Gastrocnemius medialis (tissue), 4 donors: Measurements from ENCODE around the gene USHBP1. TPM values are rescaled to one million over a fixed set of nuclear protein-coding genes. Genes with fewer than 3 reads are reported as not detected.

ENCODE experiments used
- ATAC-seq, 2 donors: fragments of 150-250 bp; one replicate each; pipeline ENCODE4 v1.9.1; 2016
- DNase-seq, 2 donors: peaks; one replicate each; pipeline ENCODE4 v3.0.0-alpha.2; 2019
- H3K27ac ChIP-seq, 4 donors: fragments of 200-600 bp; sonication (generic); 1 replicate in 1 of 4; 2 replicates in 3 of 4; pipeline ENCODE4 v1.5.1; 2016 to 2018; ENCODE audit warnings: mild to moderate bottlenecking in 2 of 4, moderate library complexity in 1 of 4
- H3K27me3 ChIP-seq, 3 donors: fragments of 200-600 bp; sonication (generic) in 2 of 3; 1 replicate in 1 of 3; 2 replicates in 2 of 3; pipeline versions ENCODE4 v1.5.1 to v1.6.0; 2016 to 2019; ENCODE audit warnings: mild to moderate bottlenecking in 1 of 3, moderate library complexity in 1 of 3
- H3K36me3 ChIP-seq, 2 donors: fragments of 200-600 bp; sonication (generic) in 1 of 2; one replicate each; pipeline ENCODE4 v1.5.1; 2017 to 2018
- H3K4me1 ChIP-seq, 2 donors: fragments of 200-600 bp; sonication (generic) in 1 of 2; one replicate each; pipeline ENCODE4 v1.5.1; 2016 to 2017; ENCODE audit warnings: mild to moderate bottlenecking in 2 of 2
- H3K4me3 ChIP-seq, 4 donors: fragments of 200-600 bp; sonication (generic) in 3 of 4; 1 replicate in 1 of 4; 2 replicates in 3 of 4; pipeline ENCODE4 v1.5.1; 2016 to 2019; ENCODE audit warnings: mild to moderate bottlenecking in 2 of 4
- H3K9me3 ChIP-seq, 3 donors: fragments of 200-600 bp; sonication (generic) in 2 of 3; 1 replicate in 1 of 3; 2 replicates in 2 of 3; pipeline ENCODE4 v1.5.1; 2016 to 2019
- CTCF ChIP-seq, 5 experiments: fragments of 450-650 bp in 3 of 5; fragments of 200-600 bp in 2 of 5; sonication (generic) in 2 of 5; IDR thresholded peaks in 4 of 5; conservative IDR thresholded peaks in 1 of 5; 1 replicate in 4 of 5; 2 replicates in 1 of 5; pipeline ENCODE4 v1.5.1; 2016 to 2019; ENCODE audit warnings: antibody characterized with exemption in 5 of 5, mild to moderate bottlenecking in 3 of 5, moderate library complexity in 3 of 5
- POLR2A ChIP-seq, 2 donors: fragments of 450-650 bp; IDR thresholded peaks; one replicate each; pipeline ENCODE4 v1.6.1; 2017; ENCODE audit warnings: antibody characterized with exemption in 2 of 2, mild to moderate bottlenecking in 2 of 2, moderate library complexity in 2 of 2
- in situ Hi-C, 4 donors: fragments of 200-750 bp; cut with MboI; loops; one replicate each; pipeline versions ENCODE4 v1.15.0 to v1.8.0; 2017; ENCODE audit warnings: low sequenced_read_pairs in 4 of 4
- intact Hi-C: fragments of 100-400 bp; cut with DNase I; formaldehyde crosslinking; loops from one replicate; pipeline ENCODE4 v1.15.1; 2023; ENCODE audit warnings: low total_unique reads
- total RNA-seq, 4 donors: library from RNA; depleted of rRNA; stranded (reverse); fragments of >200 nt; gene quantifications; one replicate each; pipeline versions ENCODE4 v1.1.0 to v1.2.3, GENCODE V29; 2016

Gene USHBP1
- total RNA-seq, 4 donors from 2014 or later: 2.6 to 7.1 (median 4.1) TPM

- intact Hi-C loops: no loop called here
- no peak for ATAC-seq
These were observed 21.0 kb upstream of the USHBP1 start for GRCh38 chr19:17285415-17286135.

GRCh38 chr19:17283504-17283996, 19.0 kb upstream of the USHBP1 start:
- TF ChIP-seq POLR2A (IDR thresholded peaks at IDR 0.05): no peak
- no peak for TF ChIP-seq CTCF (IDR thresholded peaks at IDR 0.05 in 4 of 5, conservative IDR thresholded peaks at IDR 0.05 in 1 of 5)
- ATAC-seq (no peak), DNase-seq (no peak)
- Histone ChIP-seq H3K4me1 (peaks cover 4 to 11% of the 10 kb centered on the region in 2 donors), H3K27ac (no peak overlapping the region), H3K9me3 (no peaks in the 10 kb centered on the region), H3K27me3 (peaks cover 16% of the 10 kb centered on the region in 3 donors), H3K4me3 (no peak overlapping the region), H3K36me3 (peaks cover 0 to 6% of the 10 kb centered on the region in 2 donors)
- in situ Hi-C loops (loop anchor here in 3 of 4 donors (5.0 to 25.0 kb wide), 3 partner anchors 79 to 521 kb away; no protein-coding TSS in a partner anchor), intact Hi-C loops (no loop called here)

More at GRCh38 chr19:17285415-17286135, 21.0 kb upstream of the USHBP1 start:
- H3K4me3 ChIP-seq: no peak overlapping the region
- no peak overlapping the region for H3K27ac ChIP-seq
- H3K27me3 ChIP-seq: peaks cover 16% of the 10 kb centered on the region in 3 donors
- H3K9me3 ChIP-seq: no peaks in the 10 kb centered on the region
- no peak for DNase-seq
- peaks cover 4 to 22% of the 10 kb centered on the region in 2 donors for H3K4me1 ChIP-seq
- in situ Hi-C loops: loop anchor here in 2 of 4 donors (5.0 to 25.0 kb wide), 3 partner anchors 81 to 523 kb away; no protein-coding TSS in a partner anchor
- H3K36me3 ChIP-seq: no peaks in the 10 kb centered on the region
- TF ChIP-seq POLR2A (IDR thresholded peaks at IDR 0.05) (no peak), CTCF (IDR thresholded peaks at IDR 0.05 in 4 of 5, conservative IDR thresholded peaks at IDR 0.05 in 1 of 5) (no peak)

GRCh38 chr19:17282488-17283125, 18.1 kb upstream of the USHBP1 start:
- Histone ChIP-seq H3K27me3 (peaks cover 16% of the 10 kb centered on the region in 3 donors), H3K36me3 (peaks cover 0 to 13% of the 10 kb centered on the region in 2 donors), H3K4me3 (peak overlapping the region; percentile 22 to 52 (median 44)), H3K27ac (no peak overlapping the region), H3K4me1 (peaks cover 4 to 11% of the 10 kb centered on the region in 2 donors), H3K9me3 (no peaks in the 10 kb centered on the region)
- ATAC-seq: peak; percentile 85 to 89
- peak; percentile 61 to 74 for DNase-seq
- intact Hi-C loops (loop anchor here (1.0 kb wide), 3 partner anchors 21 to 215 kb away; no protein-coding TSS in a partner anchor), in situ Hi-C loops (loop anchor here in 3 of 4 donors (5.0 to 25.0 kb wide), 3 partner anchors 78 to 520 kb away; no protein-coding TSS in a partner anchor)
- TF ChIP-seq CTCF (IDR thresholded peaks at IDR 0.05 in 4 of 5, conservative IDR thresholded peaks at IDR 0.05 in 1 of 5) (peak; percentile 79 to 96 (median 94)), POLR2A (IDR thresholded peaks at IDR 0.05) (no peak)

GRCh38 chr19:17281391-17282304, 17.1 kb upstream of the USHBP1 start, which contains the start of gene ANKLE1:
TSS of gene ANKLE1 (plus strand) at chr19:17281901. CDS start at chr19:17281921, 20 bp downstream.
- ATAC-seq: no peak
- Histone ChIP-seq H3K9me3 (no peaks in the 10 kb centered on the region), H3K4me1 (peaks cover 4 to 11% of the 10 kb centered on the region in 2 donors), H3K4me3 (peak within 1 kb of the TSS; percentile 22 to 52 (median 44)), H3K36me3 (peaks cover 0 to 16% of the 10 kb centered on the region in 2 donors), H3K27me3 (peaks cover 16% of the 10 kb centered on the region in 3 donors), H3K27ac (no peak within 1 kb of the TSS)
- no peak for DNase-seq
- intact Hi-C loops (loop anchor here (1.0 kb wide), 3 partner anchors 20 to 214 kb away; no protein-coding TSS in a partner anchor), in situ Hi-C loops (loop anchor here in 3 of 4 donors (5.0 to 25.0 kb wide), 3 partner anchors 77 to 519 kb away; no protein-coding TSS in a partner anchor)
- TF ChIP-seq POLR2A (IDR thresholded peaks at IDR 0.05) (no peak), CTCF (IDR thresholded peaks at IDR 0.05 in 4 of 5, conservative IDR thresholded peaks at IDR 0.05 in 1 of 5) (no peak)
